Ovary (tissue), 3 donors: ENCODE data around the gene SNCG.

ENCODE experiments used
- POLR2A ChIP-seq: fragments of 450-650 bp; IDR thresholded peaks from one replicate; pipeline ENCODE4 v1.6.1; 2017; ENCODE audit warnings: antibody characterized with exemption, mild to moderate bottlenecking, moderate library complexity
- TF ChIP-seq, protein P1 (sequence below), 3 donors: fragments of 450-650 bp in 2 of 3; fragments of 200-600 bp in 1 of 3; IDR thresholded peaks; one replicate each; pipeline versions ENCODE4 v1.5.1 to v1.8.0; 2016 to 2022; ENCODE audit warnings: antibody characterized with exemption in 3 of 3, mild to moderate bottlenecking in 1 of 3
- donor health status: DM: no; HTN: no; CAD: no.

DNA sequence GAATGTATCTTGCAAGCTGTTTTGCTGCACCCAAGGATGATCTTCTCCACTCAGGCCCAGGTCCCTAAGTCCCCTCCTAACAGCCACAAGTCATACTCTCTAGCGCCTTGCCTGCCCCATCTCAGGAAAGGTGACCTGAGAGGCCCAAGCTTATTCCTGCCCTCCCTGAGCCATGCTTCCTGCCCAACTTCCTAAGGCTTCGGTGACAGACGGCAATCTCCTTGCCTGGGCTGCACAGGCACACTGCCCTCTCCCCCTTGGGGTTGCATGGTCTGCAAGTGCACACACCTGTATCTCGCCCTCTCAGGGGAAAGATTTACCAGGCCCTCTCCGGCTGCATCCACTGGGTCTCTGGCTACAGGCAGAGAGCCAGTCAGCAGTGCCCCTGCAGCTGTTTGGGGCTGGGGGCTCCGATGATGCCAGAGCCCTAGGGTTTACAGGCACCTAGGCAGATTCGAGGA, 9.1 kb downstream of the SNCG start:
- TF ChIP-seq, protein P1, sequence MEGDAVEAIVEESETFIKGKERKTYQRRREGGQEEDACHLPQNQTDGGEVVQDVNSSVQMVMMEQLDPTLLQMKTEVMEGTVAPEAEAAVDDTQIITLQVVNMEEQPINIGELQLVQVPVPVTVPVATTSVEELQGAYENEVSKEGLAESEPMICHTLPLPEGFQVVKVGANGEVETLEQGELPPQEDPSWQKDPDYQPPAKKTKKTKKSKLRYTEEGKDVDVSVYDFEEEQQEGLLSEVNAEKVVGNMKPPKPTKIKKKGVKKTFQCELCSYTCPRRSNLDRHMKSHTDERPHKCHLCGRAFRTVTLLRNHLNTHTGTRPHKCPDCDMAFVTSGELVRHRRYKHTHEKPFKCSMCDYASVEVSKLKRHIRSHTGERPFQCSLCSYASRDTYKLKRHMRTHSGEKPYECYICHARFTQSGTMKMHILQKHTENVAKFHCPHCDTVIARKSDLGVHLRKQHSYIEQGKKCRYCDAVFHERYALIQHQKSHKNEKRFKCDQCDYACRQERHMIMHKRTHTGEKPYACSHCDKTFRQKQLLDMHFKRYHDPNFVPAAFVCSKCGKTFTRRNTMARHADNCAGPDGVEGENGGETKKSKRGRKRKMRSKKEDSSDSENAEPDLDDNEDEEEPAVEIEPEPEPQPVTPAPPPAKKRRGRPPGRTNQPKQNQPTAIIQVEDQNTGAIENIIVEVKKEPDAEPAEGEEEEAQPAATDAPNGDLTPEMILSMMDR (IDR thresholded peaks at IDR 0.05): no peak
- TF ChIP-seq POLR2A: no peak
